Activated T-helper 1 cell treated with anti-CD3 and anti-CD28 coated beads, Interleukin-12 subunit alpha, Interleukin-12 subunit beta, Interleukin-2, Interleukin-4 antibody, amounts not matched to agents 30 ng/mL and 10 ng/mL and 1 ng/mL, durations not matched to agents 14 hours and 24 hours and 36 hours (primary cell): ENCODE data around the gene LPO. TPM values are rescaled to one million over a fixed set of nuclear protein-coding genes. Genes with fewer than 3 reads are reported as not detected.

Experiments
- DNase-seq: peaks from one replicate; pipeline ENCODE4 v3.0.0; 2021; ENCODE audit warnings: low spot score
- H3K27ac Mint-ChIP-seq: one replicate; pipeline ENCODE4 v1.8.0; 2021; ENCODE audit warnings: mild to moderate bottlenecking, mixed read lengths
- H3K27me3 Mint-ChIP-seq: one replicate; pipeline ENCODE4 v1.8.0; 2022; ENCODE audit warnings: mild to moderate bottlenecking, moderate library complexity, mixed read lengths; ENCODE audit not compliant: insufficient read depth
- H3K36me3 Mint-ChIP-seq: one replicate; pipeline ENCODE4 v1.8.0; 2021; ENCODE audit warnings: low read depth, mixed read lengths
- H3K4me1 Mint-ChIP-seq: one replicate; pipeline ENCODE4 v1.8.0; 2021; ENCODE audit warnings: low read depth, mixed read lengths
- H3K4me3 Mint-ChIP-seq: one replicate; pipeline ENCODE4 v1.8.0; 2021; ENCODE audit warnings: mild to moderate bottlenecking, moderate library complexity, mixed read lengths
- H3K9me3 Mint-ChIP-seq: one replicate; pipeline ENCODE4 v1.8.0; 2021; ENCODE audit warnings: mixed read lengths
- intact Hi-C: fragments of 100-400 bp; cut with micrococcal nuclease; formaldehyde crosslinking; loops from one replicate; pipeline ENCODE4 v1.15.1; 2024
- total RNA-seq: library from RNA; stranded (reverse); gene quantifications from 2 replicates; pipeline ENCODE4 v1.2.3, GENCODE V29; 2022

The LPO gene
- total RNA-seq, 1 donor from 2014 or later: not detected

DNA sequence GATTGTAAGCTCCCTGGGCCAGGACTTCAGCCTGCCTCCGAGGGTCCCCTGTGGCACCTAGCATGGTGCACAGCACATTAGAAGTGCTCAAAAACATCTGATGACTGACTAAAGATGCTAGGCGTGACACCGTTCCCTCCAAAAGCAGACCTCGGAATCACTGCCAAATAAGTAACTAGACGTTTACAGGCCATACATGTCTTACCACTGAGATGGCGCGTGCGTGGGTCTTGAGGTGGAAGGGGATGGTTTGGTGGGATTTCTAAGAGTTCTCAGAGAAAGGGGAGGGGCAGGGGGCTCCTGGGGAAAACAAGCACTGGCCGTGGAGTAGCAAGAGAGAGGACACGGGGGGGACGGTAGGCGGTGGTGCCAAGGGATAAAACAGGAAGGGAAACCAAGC lies 29.9 kb downstream of the LPO start:
- H3K4me3 Mint-ChIP-seq: no peak overlapping the region
- no peaks in the 10 kb centered on the region for H3K4me1 Mint-ChIP-seq
- intact Hi-C loops: no loop called here
- no peaks in the 10 kb centered on the region for H3K36me3 Mint-ChIP-seq
- H3K27me3 Mint-ChIP-seq: peaks cover 20% of the 10 kb centered on the region
- no peak overlapping the region for H3K27ac Mint-ChIP-seq
- H3K9me3 Mint-ChIP-seq: no peaks in the 10 kb centered on the region
- DNase-seq: no peak

- intact Hi-C loops: no loop called here
- Mint-ChIP-seq H3K36me3 (no peaks in the 10 kb centered on the region), H3K27ac (no peak overlapping the region), H3K27me3 (peaks cover 16% of the 10 kb centered on the region), H3K4me3 (no peak overlapping the region), H3K9me3 (no peaks in the 10 kb centered on the region), H3K4me1 (no peaks in the 10 kb centered on the region)
- no peak for DNase-seq
Measured at GRCh38 chr17:58268774-58269556, 30.6 kb downstream of the LPO start.

DNA sequence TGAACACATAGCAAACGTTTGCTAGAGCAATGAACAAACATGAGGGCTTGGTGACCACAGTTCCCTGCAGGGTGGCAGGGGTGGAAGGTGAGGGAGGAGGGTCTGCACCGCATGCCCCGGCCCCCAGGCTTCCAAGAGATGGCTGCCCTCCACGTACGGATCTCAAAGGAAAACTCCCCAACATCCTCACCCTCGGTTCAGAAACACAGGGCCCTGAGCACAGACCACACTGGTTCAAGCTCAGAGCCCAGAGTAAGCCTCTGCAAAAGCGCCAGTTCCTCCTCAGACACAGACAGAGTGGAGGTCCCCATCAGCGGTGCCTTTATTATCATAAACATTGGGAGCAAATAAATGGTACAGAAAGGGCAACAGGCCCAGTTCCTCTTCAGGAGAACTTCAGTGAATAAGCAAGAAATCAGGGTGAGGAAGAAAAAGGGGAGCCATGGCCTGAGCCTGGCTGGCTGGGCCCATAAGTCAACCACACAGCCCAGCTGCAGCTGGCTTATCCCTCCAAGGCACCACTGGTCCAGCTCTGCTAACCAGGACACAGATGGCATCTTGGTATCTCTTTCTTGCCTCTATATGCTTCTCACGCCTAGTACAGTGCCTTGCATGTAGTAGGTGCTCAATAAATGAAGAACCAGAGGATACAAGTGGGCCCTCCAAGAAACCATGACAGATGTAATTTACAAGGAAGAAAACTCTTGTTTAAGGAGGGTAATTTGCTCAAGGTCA lies 31.3 kb downstream of the LPO start:
- no peak for DNase-seq
- no peaks in the 10 kb centered on the region for H3K36me3 Mint-ChIP-seq
- peaks cover 11% of the 10 kb centered on the region for H3K27me3 Mint-ChIP-seq
- no peaks in the 10 kb centered on the region for H3K4me1 Mint-ChIP-seq
- H3K27ac Mint-ChIP-seq: no peak overlapping the region
- intact Hi-C loops: no loop called here
- no peaks in the 10 kb centered on the region for H3K9me3 Mint-ChIP-seq
- H3K4me3 Mint-ChIP-seq: no peak overlapping the region

GRCh38 chr17:58270476-58271215 lies 32.3 kb downstream of the LPO start:
- no peak overlapping the region for H3K4me3 Mint-ChIP-seq
- H3K36me3 Mint-ChIP-seq: no peaks in the 10 kb centered on the region
- peaks cover 7% of the 10 kb centered on the region for H3K27me3 Mint-ChIP-seq
- no peaks in the 10 kb centered on the region for H3K9me3 Mint-ChIP-seq
- DNase-seq: no peak
- intact Hi-C loops: no loop called here
- H3K27ac Mint-ChIP-seq: no peak overlapping the region
- no peaks in the 10 kb centered on the region for H3K4me1 Mint-ChIP-seq

GRCh38 chr17:58271216-58271931 lies 33.0 kb downstream of the LPO start:
- Mint-ChIP-seq H3K27ac (no peak overlapping the region), H3K4me3 (no peak overlapping the region), H3K27me3 (peaks cover 7% of the 10 kb centered on the region), H3K9me3 (no peaks in the 10 kb centered on the region), H3K4me1 (no peaks in the 10 kb centered on the region), H3K36me3 (no peaks in the 10 kb centered on the region)
- intact Hi-C loops: no loop called here
- DNase-seq: no peak

DNA sequence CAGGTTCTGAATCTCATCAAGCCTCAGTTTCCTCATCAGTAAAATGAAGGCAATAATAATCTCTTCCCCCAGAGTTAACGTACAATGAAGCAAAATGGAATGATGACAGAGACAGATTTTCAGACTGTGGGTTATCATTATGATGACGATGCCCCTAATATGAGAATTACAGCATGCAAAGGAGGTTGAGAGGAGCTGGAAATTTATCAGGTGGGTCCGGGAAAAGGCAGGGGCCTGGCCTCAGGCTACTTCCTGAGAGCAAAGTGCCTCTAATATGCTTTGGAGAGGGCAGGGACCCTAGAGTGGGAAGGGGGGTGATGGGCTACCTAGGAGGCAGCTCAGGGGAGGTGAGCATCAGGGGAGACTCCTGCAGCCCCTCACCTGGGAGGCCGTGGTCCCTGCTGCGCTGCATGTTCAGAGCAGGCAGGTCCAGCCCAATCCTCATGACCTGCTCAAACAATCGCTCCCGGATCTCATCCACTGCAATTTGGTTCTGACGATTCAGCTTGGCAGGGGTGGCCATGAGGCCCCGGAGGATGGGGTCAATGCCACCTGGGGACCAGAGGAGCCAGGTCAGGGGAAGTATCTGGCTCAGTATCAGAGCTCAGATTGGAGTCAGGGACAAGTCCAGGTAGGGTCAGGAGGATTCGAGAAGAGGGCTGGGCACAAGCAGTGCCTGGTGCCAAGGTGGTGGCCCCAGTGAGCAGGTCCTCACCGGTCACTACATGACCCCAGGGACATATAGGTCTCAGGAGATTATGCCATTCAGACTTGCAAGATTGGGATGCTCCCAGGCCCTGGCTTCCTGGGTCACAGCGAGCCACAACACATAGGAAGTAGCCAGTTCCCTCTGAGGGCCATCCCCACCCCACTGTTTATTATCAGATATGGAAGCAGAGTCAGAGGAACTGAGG lies 34.2 kb downstream of the LPO start:
- Mint-ChIP-seq H3K4me3 (no peak overlapping the region), H3K9me3 (no peaks in the 10 kb centered on the region)
- no peak for DNase-seq

DNA sequence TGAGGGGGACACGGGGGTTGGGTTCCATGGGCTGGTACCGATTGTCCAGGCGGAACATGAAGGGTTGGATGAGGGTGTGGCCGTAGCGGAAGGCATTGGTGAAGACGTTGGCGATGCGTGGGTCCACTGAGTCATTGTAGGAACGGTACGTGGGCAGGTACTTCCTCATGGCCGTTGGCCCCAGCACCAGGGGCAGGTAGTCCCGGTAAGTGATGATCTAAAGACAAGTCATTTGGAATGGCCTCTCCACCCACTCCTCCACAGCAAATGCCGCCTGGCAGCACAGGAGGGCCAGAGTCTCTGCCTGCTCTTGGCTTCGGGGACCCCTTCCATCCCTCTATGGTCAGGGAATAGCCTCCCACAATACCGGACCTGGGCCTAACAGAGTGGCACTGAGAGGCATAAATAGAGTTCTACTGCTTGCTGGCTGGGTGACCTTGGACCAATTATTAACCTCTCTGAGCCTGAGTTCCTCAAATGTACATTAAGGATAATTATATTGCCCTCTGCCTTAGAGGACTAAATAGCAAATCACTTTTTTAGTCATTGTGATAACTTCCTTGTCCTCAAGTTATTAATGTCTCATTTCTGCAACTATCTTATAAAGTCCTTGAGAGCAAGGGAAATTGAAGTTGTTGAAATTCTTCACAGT lies 35.2 kb downstream of the LPO start:
- H3K9me3 Mint-ChIP-seq: no peaks in the 10 kb centered on the region
- no peak overlapping the region for H3K4me3 Mint-ChIP-seq
- no peak overlapping the region for H3K27ac Mint-ChIP-seq
- no peaks in the 10 kb centered on the region for H3K4me1 Mint-ChIP-seq
- no peaks in the 10 kb centered on the region for H3K36me3 Mint-ChIP-seq
- peaks cover 11% of the 10 kb centered on the region for H3K27me3 Mint-ChIP-seq
- intact Hi-C loops: no loop called here
- no peak for DNase-seq

More for the DNA sequence above, 34.2 kb downstream of the LPO start:
- intact Hi-C loops: no loop called here
- H3K4me1 Mint-ChIP-seq: no peaks in the 10 kb centered on the region
- H3K27ac Mint-ChIP-seq: no peak overlapping the region
- H3K36me3 Mint-ChIP-seq: no peaks in the 10 kb centered on the region
- peaks cover 6% of the 10 kb centered on the region for H3K27me3 Mint-ChIP-seq

GRCh38 chr17:58275417-58275816 lies 37.0 kb downstream of the LPO start:
- intact Hi-C loops: no loop called here
- Mint-ChIP-seq H3K27ac (no peak overlapping the region), H3K27me3 (peaks cover 19% of the 10 kb centered on the region), H3K4me3 (no peak overlapping the region), H3K4me1 (peaks cover 4% of the 10 kb centered on the region), H3K9me3 (no peaks in the 10 kb centered on the region), H3K36me3 (no peaks in the 10 kb centered on the region)
- no peak for DNase-seq

GRCh38 chr17:58276423-58276822 lies 38.0 kb downstream of the LPO start:
- no peak overlapping the region for H3K27ac Mint-ChIP-seq
- no peaks in the 10 kb centered on the region for H3K9me3 Mint-ChIP-seq
- intact Hi-C loops: no loop called here
- peaks cover 4% of the 10 kb centered on the region for H3K4me1 Mint-ChIP-seq
- H3K36me3 Mint-ChIP-seq: no peaks in the 10 kb centered on the region
- H3K27me3 Mint-ChIP-seq: peaks cover 22% of the 10 kb centered on the region
- no peak for DNase-seq
- H3K4me3 Mint-ChIP-seq: no peak overlapping the region

- no peak overlapping the region for H3K4me3 Mint-ChIP-seq
- H3K27me3 Mint-ChIP-seq: peaks cover 22% of the 10 kb centered on the region
- intact Hi-C loops: loop anchor here (1.0 kb wide), 1 partner anchor 170 kb away; no protein-coding TSS in a partner anchor
- peaks cover 4% of the 10 kb centered on the region for H3K4me1 Mint-ChIP-seq
- no peaks in the 10 kb centered on the region for H3K36me3 Mint-ChIP-seq
- no peak for DNase-seq
- no peak overlapping the region for H3K27ac Mint-ChIP-seq
- no peaks in the 10 kb centered on the region for H3K9me3 Mint-ChIP-seq
Measured at GRCh38 chr17:58277107-58277801, 38.9 kb downstream of the LPO start.
